ENCODE results near the gene DENND1A.

DNA sequence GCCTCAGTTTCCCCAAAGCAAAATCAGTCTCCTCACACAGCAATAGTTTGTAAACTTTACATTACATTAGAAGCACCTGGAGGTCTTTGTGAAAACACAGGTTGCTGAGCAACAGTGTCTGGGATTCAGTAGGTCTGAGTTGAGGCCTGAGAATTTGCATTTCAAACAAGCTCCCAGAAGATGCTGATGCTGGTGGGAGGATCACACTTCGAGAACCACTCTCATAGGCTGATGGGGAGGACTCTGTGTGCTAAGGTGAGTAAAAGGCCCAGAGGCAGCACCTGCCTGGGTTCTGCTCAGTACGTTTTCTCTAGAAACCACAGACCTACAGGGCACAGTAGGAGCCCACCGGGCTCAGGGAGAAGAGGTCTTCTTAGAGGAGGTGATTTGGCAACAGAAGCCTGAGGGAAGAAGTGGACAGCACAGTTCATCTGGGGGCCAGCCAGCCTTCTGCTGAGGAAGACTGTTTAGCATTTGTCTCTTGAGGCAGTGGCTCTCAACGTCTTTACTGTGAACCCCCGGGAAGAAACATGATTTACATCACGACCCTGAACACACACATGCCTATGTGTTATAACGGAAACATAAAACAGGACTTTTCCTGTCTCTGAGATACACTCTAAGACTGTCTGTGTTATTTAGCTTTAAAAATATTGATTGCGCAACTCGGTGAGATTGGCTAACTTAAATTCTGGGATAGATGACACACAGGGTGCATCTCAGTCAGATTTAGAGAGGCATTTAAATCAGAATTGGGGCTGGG lies 24.8 kb upstream of the DENND1A start:
- TF ChIP-seq, protein P1, sequence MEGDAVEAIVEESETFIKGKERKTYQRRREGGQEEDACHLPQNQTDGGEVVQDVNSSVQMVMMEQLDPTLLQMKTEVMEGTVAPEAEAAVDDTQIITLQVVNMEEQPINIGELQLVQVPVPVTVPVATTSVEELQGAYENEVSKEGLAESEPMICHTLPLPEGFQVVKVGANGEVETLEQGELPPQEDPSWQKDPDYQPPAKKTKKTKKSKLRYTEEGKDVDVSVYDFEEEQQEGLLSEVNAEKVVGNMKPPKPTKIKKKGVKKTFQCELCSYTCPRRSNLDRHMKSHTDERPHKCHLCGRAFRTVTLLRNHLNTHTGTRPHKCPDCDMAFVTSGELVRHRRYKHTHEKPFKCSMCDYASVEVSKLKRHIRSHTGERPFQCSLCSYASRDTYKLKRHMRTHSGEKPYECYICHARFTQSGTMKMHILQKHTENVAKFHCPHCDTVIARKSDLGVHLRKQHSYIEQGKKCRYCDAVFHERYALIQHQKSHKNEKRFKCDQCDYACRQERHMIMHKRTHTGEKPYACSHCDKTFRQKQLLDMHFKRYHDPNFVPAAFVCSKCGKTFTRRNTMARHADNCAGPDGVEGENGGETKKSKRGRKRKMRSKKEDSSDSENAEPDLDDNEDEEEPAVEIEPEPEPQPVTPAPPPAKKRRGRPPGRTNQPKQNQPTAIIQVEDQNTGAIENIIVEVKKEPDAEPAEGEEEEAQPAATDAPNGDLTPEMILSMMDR (IDR thresholded peaks at IDR 0.05), result no peak
- TF ChIP-seq POLR2A (IDR thresholded peaks at IDR 0.05), result no peak
- TF ChIP-seq POLR2AphosphoS5 (IDR thresholded peaks at IDR 0.05), result no peak
